ENCODE measurements around the gene PTPRD. TPM values are rescaled to one million over a fixed set of nuclear protein-coding genes. Genes with fewer than 3 reads are reported as not detected.

The PTPRD gene
- total RNA-seq, 2 experiments from 2014 or later: not detected

DNA sequence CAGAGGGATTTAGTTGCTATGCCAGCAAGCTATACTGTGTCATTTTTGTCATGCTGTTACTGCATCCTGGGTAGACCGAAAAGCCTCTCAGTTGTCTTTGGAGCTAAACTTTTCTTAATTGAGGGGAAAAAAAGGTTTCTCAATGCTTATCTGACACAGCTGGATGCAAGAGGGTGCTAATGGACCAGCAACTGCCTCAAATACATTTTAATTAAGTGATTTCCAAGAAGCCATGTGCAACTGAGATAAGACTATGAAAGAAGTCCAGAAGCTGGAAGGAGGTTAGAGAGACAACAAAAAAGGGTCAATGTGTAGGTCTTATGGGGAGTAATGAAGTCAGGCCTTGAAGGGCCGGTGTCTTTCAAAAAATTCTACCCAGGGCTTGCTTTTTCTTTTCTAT is 2347.5 kb downstream of the PTPRD start:
- Mint-ChIP-seq H3K27ac (no peak overlapping the region), H3K4me3 (no peak overlapping the region), H3K27me3 (no peaks in the 10 kb centered on the region), H3K36me3 (ENCODE audit: low read depth) (no peaks in the 10 kb centered on the region), H3K4me1 (no peaks in the 10 kb centered on the region), H3K9me3 (ENCODE audit: low read depth) (no peaks in the 10 kb centered on the region)
- ATAC-seq (no peak), DNase-seq (no peak)
- ChIA-PET CTCF (interaction anchor here (0.7 kb wide), 1 partner anchor 972 kb away, joined by 3 read pairs; no protein-coding TSS in a partner anchor), POLR2A (no interaction called here)
- intact Hi-C loops (cut with DNase I, micrococcal nuclease): no loop called here

Data from activated CD4-positive, alpha-beta T cell treated with anti-CD3 and anti-CD28 coated beads for 36 hours (primary cell).